Right atrium auricular region (tissue), 2 donors: ENCODE results near the gene APOB. TPM values are rescaled to one million over a fixed set of nuclear protein-coding genes. Genes with fewer than 3 reads are reported as not detected.

ENCODE experiments used
- DNase-seq: peaks from one replicate; pipeline ENCODE4 v3.0.0-alpha.2; 2019; ENCODE audit warnings: low spot score
- H3K27ac ChIP-seq, 2 donors: fragments of 200-600 bp; sonication (generic); 1 replicate in 1 of 2; 2 replicates in 1 of 2; pipeline ENCODE4 v1.5.1; 2016 to 2019
- H3K27me3 ChIP-seq, 2 donors: fragments of 200-600 bp; sonication (generic); one replicate each; pipeline versions ENCODE4 v1.5.1 to v1.6.0; 2017 to 2019
- H3K36me3 ChIP-seq: fragments of 200-600 bp; sonication (generic); one replicate; pipeline ENCODE4 v1.5.1; 2016
- H3K4me1 ChIP-seq, 2 donors: fragments of 200-600 bp; sonication (generic); one replicate each; pipeline versions ENCODE4 v1.5.1 to v1.6.0; 2017 to 2019
- H3K4me3 ChIP-seq, 2 donors: fragments of 200-600 bp; sonication (generic); 1 replicate in 1 of 2; 2 replicates in 1 of 2; pipeline ENCODE4 v1.5.1; 2017 to 2019; ENCODE audit warnings: mild to moderate bottlenecking in 1 of 2, moderate library complexity in 1 of 2
- H3K9me3 ChIP-seq, 2 donors: fragments of 200-600 bp; sonication (generic); one replicate each; pipeline ENCODE4 v1.5.1; 2019
- total RNA-seq, 2 donors: library from RNA; depleted of rRNA; stranded (reverse); fragments of >200 nt; gene quantifications; one replicate each; pipeline ENCODE4 v1.1.0, GENCODE V29; 2016
- TF ChIP-seq, protein P1 (sequence below), 2 donors: fragments of 200-600 bp; sonication (generic); IDR thresholded peaks; one replicate each; pipeline ENCODE4 v1.5.1; 2019; ENCODE audit warnings: antibody characterized with exemption in 2 of 2

The APOB gene
- total RNA-seq, 2 donors from 2014 or later, result 20.1 to 45.3 TPM

DNA sequence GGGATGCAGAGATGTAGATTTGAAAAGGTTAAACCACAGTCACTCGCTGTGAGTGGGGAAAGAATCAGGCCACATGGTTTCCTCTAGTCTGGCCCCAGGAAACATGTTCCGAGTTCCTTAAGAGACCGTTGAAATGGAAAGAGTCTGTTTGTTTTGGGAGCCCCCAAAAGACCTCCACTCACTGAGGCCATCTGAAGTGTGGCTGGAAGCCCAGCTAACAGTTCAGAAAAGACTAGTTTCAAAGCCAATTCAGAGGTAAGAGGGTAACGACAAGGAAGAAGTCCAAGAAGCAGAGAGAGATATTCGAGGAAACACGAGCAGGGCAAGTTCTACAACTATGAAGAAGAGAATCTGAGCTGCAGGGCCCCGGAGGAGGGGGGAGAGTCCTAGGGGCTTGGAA lies 61.0 kb downstream of the APOB start:
- TF ChIP-seq, protein P1, sequence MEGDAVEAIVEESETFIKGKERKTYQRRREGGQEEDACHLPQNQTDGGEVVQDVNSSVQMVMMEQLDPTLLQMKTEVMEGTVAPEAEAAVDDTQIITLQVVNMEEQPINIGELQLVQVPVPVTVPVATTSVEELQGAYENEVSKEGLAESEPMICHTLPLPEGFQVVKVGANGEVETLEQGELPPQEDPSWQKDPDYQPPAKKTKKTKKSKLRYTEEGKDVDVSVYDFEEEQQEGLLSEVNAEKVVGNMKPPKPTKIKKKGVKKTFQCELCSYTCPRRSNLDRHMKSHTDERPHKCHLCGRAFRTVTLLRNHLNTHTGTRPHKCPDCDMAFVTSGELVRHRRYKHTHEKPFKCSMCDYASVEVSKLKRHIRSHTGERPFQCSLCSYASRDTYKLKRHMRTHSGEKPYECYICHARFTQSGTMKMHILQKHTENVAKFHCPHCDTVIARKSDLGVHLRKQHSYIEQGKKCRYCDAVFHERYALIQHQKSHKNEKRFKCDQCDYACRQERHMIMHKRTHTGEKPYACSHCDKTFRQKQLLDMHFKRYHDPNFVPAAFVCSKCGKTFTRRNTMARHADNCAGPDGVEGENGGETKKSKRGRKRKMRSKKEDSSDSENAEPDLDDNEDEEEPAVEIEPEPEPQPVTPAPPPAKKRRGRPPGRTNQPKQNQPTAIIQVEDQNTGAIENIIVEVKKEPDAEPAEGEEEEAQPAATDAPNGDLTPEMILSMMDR (IDR thresholded peaks at IDR 0.05), result no peak
- H3K27ac ChIP-seq, result no peak overlapping the region
- H3K4me1 ChIP-seq, result no peaks in the 10 kb centered on the region
- no peaks in the 10 kb centered on the region for H3K36me3 ChIP-seq
- H3K9me3 ChIP-seq, result no peaks in the 10 kb centered on the region
- no peaks in the 10 kb centered on the region for H3K27me3 ChIP-seq
- H3K4me3 ChIP-seq, result no peak overlapping the region
- DNase-seq, result no peak

- H3K9me3 ChIP-seq, result no peaks in the 10 kb centered on the region
- no peak overlapping the region for H3K4me3 ChIP-seq
- TF ChIP-seq, protein P1 (IDR thresholded peaks at IDR 0.05), result no peak
- no peak for DNase-seq
- H3K36me3 ChIP-seq, result no peaks in the 10 kb centered on the region
- no peak overlapping the region for H3K27ac ChIP-seq
- H3K27me3 ChIP-seq, result no peaks in the 10 kb centered on the region
- H3K4me1 ChIP-seq, result no peaks in the 10 kb centered on the region
Observed at GRCh38 chr2:20977520-20978180, 66.2 kb downstream of the APOB start.

DNA sequence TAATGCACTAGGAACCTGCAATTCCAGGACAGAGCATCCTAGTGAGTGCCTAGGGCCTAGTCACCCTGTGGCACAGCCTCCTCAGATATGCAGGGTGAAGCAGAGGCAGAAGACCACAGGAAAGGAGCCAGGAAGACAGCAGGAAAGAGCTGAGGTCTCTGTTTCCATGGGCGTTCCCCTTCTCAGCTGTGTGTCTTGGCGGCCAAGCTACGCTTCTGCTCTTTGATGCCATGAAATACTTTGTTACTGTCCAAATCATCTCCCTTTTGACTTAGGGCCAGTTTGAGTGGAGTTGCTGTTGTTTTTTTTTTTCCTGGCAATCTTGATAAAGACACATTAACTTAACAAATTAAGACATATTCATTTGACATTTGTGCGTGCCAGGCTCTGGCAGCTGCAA lies 67.3 kb downstream of the APOB start:
- Histone ChIP-seq H3K27me3 (no peaks in the 10 kb centered on the region), H3K27ac (no peak overlapping the region), H3K9me3 (no peaks in the 10 kb centered on the region), H3K36me3 (no peaks in the 10 kb centered on the region), H3K4me1 (no peaks in the 10 kb centered on the region), H3K4me3 (no peak overlapping the region)
- TF ChIP-seq, protein P1 (IDR thresholded peaks at IDR 0.05), result no peak
- no peak for DNase-seq

- Histone ChIP-seq H3K4me1 (no peaks in the 10 kb centered on the region), H3K27ac (no peak overlapping the region), H3K4me3 (no peak overlapping the region)
Observed at GRCh38 chr2:20972792-20973565, 70.9 kb downstream of the APOB start.

DNA sequence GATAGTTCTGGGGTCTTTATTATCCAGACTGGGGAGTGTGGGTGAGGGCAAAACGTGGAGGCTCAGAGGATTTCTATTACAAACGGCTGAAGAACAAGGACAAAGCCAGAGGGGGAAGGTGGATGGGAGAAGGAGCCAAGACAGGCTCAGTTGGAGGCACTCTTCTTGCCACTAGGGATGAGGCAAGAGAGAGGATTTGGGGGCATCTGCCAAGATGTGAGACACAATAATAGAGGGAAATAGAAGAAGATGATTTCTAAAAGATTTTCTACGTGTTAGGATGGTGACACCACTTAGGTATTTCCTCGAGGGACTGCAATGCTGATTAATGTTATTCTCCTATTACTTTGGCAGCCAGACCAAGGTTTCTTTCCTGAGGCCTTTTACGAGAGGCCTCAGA lies 71.8 kb downstream of the APOB start:
- Histone ChIP-seq H3K4me1 (no peaks in the 10 kb centered on the region), H3K27me3 (no peaks in the 10 kb centered on the region), H3K9me3 (no peaks in the 10 kb centered on the region), H3K4me3 (no peak overlapping the region), H3K27ac (no peak overlapping the region), H3K36me3 (no peaks in the 10 kb centered on the region)
- TF ChIP-seq, protein P1 (IDR thresholded peaks at IDR 0.05), result no peak
- DNase-seq, result no peak

More at GRCh38 chr2:20972792-20973565, 70.9 kb downstream of the APOB start:
- Histone ChIP-seq H3K36me3 (no peaks in the 10 kb centered on the region), H3K9me3 (no peaks in the 10 kb centered on the region), H3K27me3 (no peaks in the 10 kb centered on the region)
- TF ChIP-seq, protein P1 (IDR thresholded peaks at IDR 0.05), result no peak
- DNase-seq, result no peak
